Ovary (tissue), 10 donors: ENCODE results near the gene C19orf18. TPM values are rescaled to one million over a fixed set of nuclear protein-coding genes. Genes with fewer than 3 reads are reported as not detected.

Experiments
- DNase-seq, 5 donors: peaks; one replicate each; pipeline ENCODE4 v3.0.0-alpha.2; 2019 to 2020
- H3K27ac ChIP-seq, 2 donors: fragments of 200-600 bp; one replicate each; pipeline versions ENCODE4 v1.5.1 to v1.8.0; 2019 to 2022
- H3K27me3 ChIP-seq: fragments of 200-600 bp; one replicate; pipeline ENCODE4 v1.8.0; 2022
- H3K36me3 ChIP-seq: fragments of 200-600 bp; sonication (generic); one replicate; pipeline ENCODE4 v1.5.1; 2019
- H3K4me1 ChIP-seq: one replicate; pipeline ENCODE4 v1.8.1; 2013; ENCODE audit warnings: mild to moderate bottlenecking, moderate library complexity; ENCODE audit not compliant: insufficient read depth
- H3K4me3 ChIP-seq: fragments of 200-600 bp; sonication (generic); one replicate; pipeline ENCODE4 v1.5.1; 2017
- H3K9me3 ChIP-seq, 2 donors: fragments of 200-600 bp in 1 of 2; sonication (generic) in 1 of 2; one replicate each; pipeline versions ENCODE4 v1.5.1 to v1.8.1; 2013 to 2019; ENCODE audit warnings: mild to moderate bottlenecking in 1 of 2, moderate library complexity in 1 of 2
- EP300 ChIP-seq: sonication (generic); formaldehyde crosslinking; IDR thresholded peaks from one replicate; pipeline ENCODE4 v1.6.1; 2017; ENCODE audit warnings: antibody characterized with exemption
- POLR2A ChIP-seq: fragments of 450-650 bp; IDR thresholded peaks from one replicate; pipeline ENCODE4 v1.6.1; 2017; ENCODE audit warnings: antibody characterized with exemption, mild to moderate bottlenecking, moderate library complexity
- WGBS, 3 donors: extraction: QIAGEN DNeasy Blood & Tissue Kit in 1 of 3; methylation state at CpG; one replicate each; pipeline versions ENCODE4 v1.1.5 to v1.1.7; 2013 to 2017; 5-methylcytosine and 5-hydroxymethylcytosine counted together
- intact Hi-C, 4 donors: fragments of 100-400 bp; cut with DNase I; formaldehyde crosslinking; loops; one replicate each; pipeline versions ENCODE4 v1.11.0 to v1.15.1; 2022 to 2023
- long read RNA-seq, 3 donors: library from polyadenylated mRNA in 2 of 3; unstranded in 2 of 3; transcript quantifications; one replicate each; pipeline ENCODE4 v2.0.0 and lab custom pipeline, GENCODE V29; 2021 to 2026
- polyA plus RNA-seq, 2 donors: library from polyadenylated mRNA; stranded (reverse); fragments of 200-250 nt in 1 of 2; fragments of 350-450 nt in 1 of 2; fragmentation: Illumina TruSeq in 1 of 2; extraction: RNeasy Lipid Tissue Mini Kit (QIAGEN cat#74804) in 1 of 2; gene quantifications; one replicate each; pipeline ENCODE4 v1.2.3, GENCODE V29; 2013 to 2014
- total RNA-seq, 7 donors: library from RNA; depleted of rRNA in 2 of 7; stranded (reverse); fragments of >200 nt in 2 of 7; fragmentation: NEBNext Ultra II Directional in 3 of 7; extraction: Animal tissue kit (Norgen Biotek cat#: 25700) in 3 of 7; gene quantifications; one replicate each; pipeline versions ENCODE4 v1.1.0 to v1.2.4, GENCODE V29; 2016 to 2023
- TF ChIP-seq, protein P1 (sequence below), 3 donors: fragments of 450-650 bp in 2 of 3; fragments of 200-600 bp in 1 of 3; IDR thresholded peaks; one replicate each; pipeline versions ENCODE4 v1.5.1 to v1.8.0; 2016 to 2022; ENCODE audit warnings: antibody characterized with exemption in 3 of 3, mild to moderate bottlenecking in 1 of 3
- donor health status: DM: no; HTN: no; CAD: no; lungs with moderate emphysema.
- donor health status: DM: no; HTN: no; CAD: no.
- donor health status: Bipolar disorder and iron deficiency.
- donor health status: DM: yes; HTN: yes; CAD: no.
- donor health status: DM: no; HTN: no; CAD: no.
- donor health status: DM: yes; HTN: yes; CAD: no.

C19orf18 gene
- 1 to 10 TPM in 5 of 7 donors, under 1 TPM in 2; 0.36 to 2.4 (median 1.4) TPM for total RNA-seq
- 1 to 10 TPM in 1 of 2 donors, under 1 TPM in 1; 0.62 to 1.3 TPM for polyA plus RNA-seq
- long read RNA-seq, donor 1, partial matches to known transcripts: 0 of 11 reads
- long read RNA-seq, donor 1, other reads (novel, unspliced or antisense): 11 of 11 reads
- long read RNA-seq, donor 2: 0 reads
- long read RNA-seq, donor 3: 0 reads

DNA sequence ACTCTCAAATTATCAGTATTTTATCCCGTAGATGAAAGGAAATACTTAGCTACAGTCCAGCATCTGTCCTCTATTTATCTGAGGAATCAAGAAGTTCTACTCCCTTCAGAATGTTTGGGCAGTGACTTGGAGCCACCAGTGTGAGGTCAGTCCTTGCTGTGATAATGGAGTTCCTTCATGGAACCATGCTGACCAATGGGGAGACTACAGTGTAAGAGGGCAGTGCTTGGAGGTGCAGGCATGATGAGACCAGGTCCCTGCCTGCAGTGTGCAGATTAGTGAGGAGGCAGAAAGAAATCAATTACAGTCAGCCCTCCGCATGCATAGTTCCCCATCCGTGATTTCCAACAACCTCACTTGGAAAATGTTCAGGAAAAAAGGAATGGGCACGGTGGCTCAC lies at the start of gene C19orf18:
Gene C19orf18, minus strand, starts transcription at position 101 of the 400 bp plus-strand sequence. CDS start 102 bp downstream, outside the sequence.
- no peak for DNase-seq
- TF ChIP-seq, protein P1, sequence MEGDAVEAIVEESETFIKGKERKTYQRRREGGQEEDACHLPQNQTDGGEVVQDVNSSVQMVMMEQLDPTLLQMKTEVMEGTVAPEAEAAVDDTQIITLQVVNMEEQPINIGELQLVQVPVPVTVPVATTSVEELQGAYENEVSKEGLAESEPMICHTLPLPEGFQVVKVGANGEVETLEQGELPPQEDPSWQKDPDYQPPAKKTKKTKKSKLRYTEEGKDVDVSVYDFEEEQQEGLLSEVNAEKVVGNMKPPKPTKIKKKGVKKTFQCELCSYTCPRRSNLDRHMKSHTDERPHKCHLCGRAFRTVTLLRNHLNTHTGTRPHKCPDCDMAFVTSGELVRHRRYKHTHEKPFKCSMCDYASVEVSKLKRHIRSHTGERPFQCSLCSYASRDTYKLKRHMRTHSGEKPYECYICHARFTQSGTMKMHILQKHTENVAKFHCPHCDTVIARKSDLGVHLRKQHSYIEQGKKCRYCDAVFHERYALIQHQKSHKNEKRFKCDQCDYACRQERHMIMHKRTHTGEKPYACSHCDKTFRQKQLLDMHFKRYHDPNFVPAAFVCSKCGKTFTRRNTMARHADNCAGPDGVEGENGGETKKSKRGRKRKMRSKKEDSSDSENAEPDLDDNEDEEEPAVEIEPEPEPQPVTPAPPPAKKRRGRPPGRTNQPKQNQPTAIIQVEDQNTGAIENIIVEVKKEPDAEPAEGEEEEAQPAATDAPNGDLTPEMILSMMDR (IDR thresholded peaks at IDR 0.05): no peak
- TF ChIP-seq POLR2A (no peak), EP300 (no peak)
- H3K27ac ChIP-seq: no peak within 1 kb of the TSS
- H3K9me3 ChIP-seq: peaks cover 25 to 60% of the 10 kb centered on the region in 2 donors
- intact Hi-C loops: no loop called here
- no peaks in the 10 kb centered on the region for H3K27me3 ChIP-seq
- H3K4me3 ChIP-seq: no peak within 1 kb of the TSS
- no peaks in the 10 kb centered on the region for H3K36me3 ChIP-seq
- no peaks in the 10 kb centered on the region for H3K4me1 ChIP-seq
- 77 to 95% (median 92%) methylated on average over 4 of the region's 4 CpGs for WGBS, 3 donors

DNA sequence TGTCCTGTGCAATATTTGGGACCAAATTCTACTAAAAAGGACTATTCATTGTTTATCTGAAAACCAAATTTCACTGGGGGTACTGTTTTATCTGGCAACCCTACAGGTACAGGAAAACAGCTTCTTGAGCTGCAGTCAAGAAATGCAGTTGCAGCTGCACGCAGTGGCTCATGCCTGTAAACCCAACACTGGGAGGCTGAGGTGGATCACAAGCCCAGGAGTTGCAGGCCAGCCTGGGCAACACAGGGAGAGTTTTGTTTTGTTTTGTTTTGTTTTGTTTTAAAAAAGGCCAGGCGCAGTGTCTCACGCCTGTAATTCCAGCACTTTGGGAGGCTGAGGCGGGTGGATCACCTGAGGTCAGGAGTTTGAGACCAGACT lies 47.9 kb upstream of the C19orf18 start:
- no peaks in the 10 kb centered on the region for H3K36me3 ChIP-seq
- intact Hi-C loops: loop anchor here in 1 of 4 donors (10.0 kb wide), 1 partner anchor 133 kb away; the partner anchor contains the start of gene ZNF329
- 69 to 73% (median 72%) methylated on average over 4 of the region's 4 CpGs for WGBS, 3 donors
- no peak overlapping the region for H3K27ac ChIP-seq
- no peaks in the 10 kb centered on the region for H3K4me1 ChIP-seq
- no peak overlapping the region for H3K4me3 ChIP-seq
- no peaks in the 10 kb centered on the region for H3K27me3 ChIP-seq
- no peak for TF ChIP-seq EP300
- TF ChIP-seq, protein P1 (IDR thresholded peaks at IDR 0.05): no peak
- no peak for TF ChIP-seq POLR2A
- DNase-seq: no peak
- H3K9me3 ChIP-seq: no peaks in the 10 kb centered on the region

DNA sequence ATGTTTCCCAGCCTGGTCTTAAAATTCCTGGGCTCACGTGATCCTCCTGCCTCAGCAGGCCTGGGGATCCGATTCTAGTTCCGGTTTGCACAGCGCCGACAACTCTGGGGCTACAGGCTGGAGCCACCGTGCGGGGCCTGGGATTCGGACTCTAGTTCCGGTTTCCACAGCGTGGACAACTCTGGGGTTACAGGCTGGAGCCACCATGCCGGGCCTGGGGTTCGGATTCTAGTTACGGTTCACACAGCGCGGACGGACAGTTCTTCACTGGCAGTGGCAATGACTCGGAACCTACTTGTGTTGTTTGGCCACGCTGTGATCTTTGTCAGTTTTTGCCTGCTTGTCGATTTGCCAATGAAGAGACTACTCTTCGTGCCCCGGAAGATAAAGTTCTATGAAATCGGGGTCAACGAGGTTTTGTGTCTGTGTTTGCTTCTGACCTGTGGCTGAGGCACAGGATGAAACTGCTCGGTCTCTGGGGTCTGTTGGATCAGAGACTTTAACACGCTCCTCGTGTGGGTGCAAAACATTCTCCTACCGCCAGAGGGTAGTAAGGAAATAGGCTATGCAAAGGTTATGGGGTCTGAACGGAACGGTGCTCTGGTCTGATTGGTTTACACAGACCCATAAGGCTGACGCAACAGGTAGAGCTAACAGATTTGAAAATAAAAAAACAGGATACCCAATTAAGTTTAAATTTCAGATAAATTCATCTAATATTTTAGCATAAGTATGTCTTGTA lies 47.4 kb upstream of the C19orf18 start:
- no peak for TF ChIP-seq EP300
- TF ChIP-seq, protein P1 (IDR thresholded peaks at IDR 0.05): peak in 1 of 3 donors; percentile 54
- Histone ChIP-seq H3K4me3 (no peak overlapping the region), H3K9me3 (no peaks in the 10 kb centered on the region), H3K27me3 (no peaks in the 10 kb centered on the region), H3K36me3 (no peaks in the 10 kb centered on the region), H3K27ac (no peak overlapping the region), H3K4me1 (no peaks in the 10 kb centered on the region)
- intact Hi-C loops: loop anchor here in 2 of 4 donors (2.0 to 10.0 kb wide), 2 partner anchors 133 kb away; partner anchors contain the start of gene ZNF329 (in 1 of the 2)
- WGBS, 3 donors: 52 to 57% (median 56%) methylated on average over 30 of the region's 30 CpGs
- DNase-seq: peak in 3 of 5 donors; percentile 36 to 48 (median 46)

DNA sequence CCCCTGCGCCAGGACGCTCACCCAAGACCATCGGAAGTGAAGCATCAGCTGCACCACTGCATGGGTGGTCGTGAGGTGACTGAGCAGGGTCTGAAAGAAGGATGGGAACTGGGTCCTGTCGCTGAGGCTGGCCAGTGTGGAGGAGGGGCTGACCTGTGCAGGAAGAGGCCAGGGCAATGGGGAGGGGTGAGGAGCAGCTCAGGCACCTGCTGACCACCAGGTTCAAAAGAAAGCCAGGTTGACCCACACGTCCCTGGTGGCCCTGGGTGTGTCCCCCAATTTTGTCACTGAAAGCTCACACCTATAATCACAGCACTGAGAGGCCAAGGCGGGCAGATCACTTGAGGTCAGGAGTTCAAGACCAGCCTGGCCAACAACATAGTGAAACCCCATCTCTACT lies 45.8 kb upstream of the C19orf18 start:
- DNase-seq: no peak
- H3K4me3 ChIP-seq: no peak overlapping the region
- no peaks in the 10 kb centered on the region for H3K9me3 ChIP-seq
- H3K27me3 ChIP-seq: no peaks in the 10 kb centered on the region
- no peak overlapping the region for H3K27ac ChIP-seq
- H3K4me1 ChIP-seq: no peaks in the 10 kb centered on the region
- intact Hi-C loops: loop anchor here in 2 of 4 donors (2.0 to 10.0 kb wide), 2 partner anchors 135 kb away; partner anchors contain the start of gene ZNF329 (in 1 of the 2)
- 63 to 72% (median 67%) methylated on average over 7 of the region's 7 CpGs for WGBS, 3 donors
- no peaks in the 10 kb centered on the region for H3K36me3 ChIP-seq
- TF ChIP-seq POLR2A (no peak), EP300 (no peak)
- TF ChIP-seq, protein P1 (IDR thresholded peaks at IDR 0.05): no peak
